Glomerular visceral epithelial cell (primary cell): ENCODE results near the gene FTL.
"Not testable (repeated sequence)": the region's sequence is repeated elsewhere in the genome, so short reads cannot be mapped to it uniquely, and the experiment has no call there.

Experiments
- DNase-seq: peaks from one replicate; pipeline ENCODE4 v3.0.0-alpha.2; 2016; ENCODE audit errors: extremely low spot score

FTL gene

GRCh38 chr19:48965040-48965805, at the start of gene FTL:
Gene FTL (plus strand): TSS chr19:48965309. CDS start chr19:48965508, 199 bp downstream.
- peak; percentile 98 for DNase-seq

GRCh38 chr19:48915757-48916156, 49.4 kb upstream of the FTL start:
- DNase-seq: no peak

- no peak for DNase-seq
Observed at GRCh38 chr19:48918071-48918470, 47.0 kb upstream of the FTL start.

GRCh38 chr19:48918801-48919247, 46.3 kb upstream of the FTL start:
- no peak for DNase-seq

GRCh38 chr19:48919271-48919670, 45.8 kb upstream of the FTL start:
- DNase-seq: not testable (repeated sequence)

- DNase-seq: no peak
Observed at GRCh38 chr19:48920949-48921348, 44.2 kb upstream of the FTL start.

- DNase-seq: no peak
Observed at GRCh38 chr19:48921721-48922500, 43.2 kb upstream of the FTL start.

- no peak for DNase-seq
Observed at GRCh38 chr19:48922548-48923490, 42.3 kb upstream of the FTL start.

GRCh38 chr19:48925240-48925843, 39.8 kb upstream of the FTL start:
- DNase-seq: peak; percentile 73

- not testable (repeated sequence) for DNase-seq
Observed at GRCh38 chr19:48925890-48926289, 39.2 kb upstream of the FTL start.

GRCh38 chr19:48926909-48927308, 38.2 kb upstream of the FTL start:
- peak; percentile 78 for DNase-seq

GRCh38 chr19:48927692-48928091, 37.4 kb upstream of the FTL start:
- DNase-seq: not testable (repeated sequence)

GRCh38 chr19:48928164-48929025, 36.7 kb upstream of the FTL start:
- no peak for DNase-seq

GRCh38 chr19:48933382-48933932, 31.7 kb upstream of the FTL start, which contains the start of gene DHDH:
Gene DHDH (plus strand): TSS chr19:48933699. CDS start chr19:48933722, 23 bp downstream.
- DNase-seq: peak; percentile 79

- no peak for DNase-seq
Observed at GRCh38 chr19:48934837-48935236, 30.3 kb upstream of the FTL start.

- no peak for DNase-seq
Observed at GRCh38 chr19:48935864-48936263, 29.2 kb upstream of the FTL start.

- DNase-seq: no peak
Observed at GRCh38 chr19:48938256-48938655, 26.9 kb upstream of the FTL start.

- no peak for DNase-seq
Observed at GRCh38 chr19:48940902-48941301, 24.2 kb upstream of the FTL start.

GRCh38 chr19:48943081-48943480, 22.0 kb upstream of the FTL start:
- DNase-seq: no peak

- no peak for DNase-seq
Observed at GRCh38 chr19:48945415-48945814, 19.7 kb upstream of the FTL start.
